Astrocyte (in vitro differentiated cells and primary cell): Measurements from ENCODE around the gene AUTS2. TPM values are rescaled to one million over a fixed set of nuclear protein-coding genes. Genes with fewer than 3 reads are reported as not detected.

ENCODE experiments used
- DNase-seq: peaks from one replicate; pipeline ENCODE4 v3.0.0-alpha.2; 2010; ENCODE audit warnings: low read depth
- FAIRE-seq: peaks from 2 replicates; lab custom pipeline; 2011; peaks lifted over from hg19 to GRCh38; lab: Jason Lieb, UNC
- H2AFZ ChIP-seq: 2 replicates; pipeline ENCODE4 v1.6.0; 2012; ENCODE audit warnings: low read depth, low read length, inconsistent platforms
- H3K27ac ChIP-seq: 2 replicates; pipeline ENCODE4 v1.5.1; 2011; ENCODE audit warnings: low read depth, low read length, inconsistent platforms
- H3K27me3 ChIP-seq: 2 replicates; pipeline ENCODE4 v1.6.0; 2011; ENCODE audit warnings: low read length, inconsistent platforms; ENCODE audit not compliant: insufficient read depth
- H3K36me3 ChIP-seq: 2 replicates; pipeline ENCODE4 v1.5.1; 2011; ENCODE audit warnings: low read length, inconsistent platforms; ENCODE audit not compliant: insufficient read depth
- H3K4me1 ChIP-seq: 2 replicates; pipeline ENCODE4 v1.5.1; 2011; ENCODE audit warnings: low read length, inconsistent platforms; ENCODE audit not compliant: insufficient read depth
- H3K4me2 ChIP-seq: 2 replicates; pipeline ENCODE4 v1.6.0; 2012; ENCODE audit warnings: low read length, inconsistent platforms
- H3K4me3 ChIP-seq: 2 replicates; pipeline ENCODE4 v1.5.1; 2011; ENCODE audit warnings: low read depth, mild to moderate bottlenecking, low read length, inconsistent platforms; ENCODE audit not compliant: insufficient read depth
- H3K79me2 ChIP-seq: 2 replicates; pipeline ENCODE4 v1.6.0; 2012; ENCODE audit warnings: mild to moderate bottlenecking, low read length, inconsistent platforms; ENCODE audit not compliant: insufficient read depth
- H3K9ac ChIP-seq: 2 replicates; pipeline ENCODE4 v1.6.0; 2012; ENCODE audit warnings: mild to moderate bottlenecking, low read length, inconsistent platforms
- H3K9me3 ChIP-seq: 2 replicates; pipeline ENCODE4 v1.5.1; 2012; ENCODE audit warnings: low read depth, mild to moderate bottlenecking, low read length, inconsistent platforms; ENCODE audit not compliant: insufficient read depth
- H4K20me1 ChIP-seq: 2 replicates; pipeline ENCODE4 v1.6.0; 2012; ENCODE audit warnings: low read length, inconsistent platforms; ENCODE audit not compliant: insufficient read depth
- H3K27ac Mint-ChIP-seq: one replicate; pipeline ENCODE4 v1.8.0; 2021; ENCODE audit warnings: mild to moderate bottlenecking, mixed read lengths; ENCODE audit not compliant: unreplicated experiment
- H3K27me3 Mint-ChIP-seq: one replicate; pipeline ENCODE4 v1.8.0; 2021; ENCODE audit warnings: low read depth, mixed read lengths; ENCODE audit not compliant: unreplicated experiment
- H3K36me3 Mint-ChIP-seq: one replicate; pipeline ENCODE4 v1.8.0; 2021; ENCODE audit warnings: low read depth, mixed read lengths; ENCODE audit not compliant: unreplicated experiment
- H3K4me1 Mint-ChIP-seq: one replicate; pipeline ENCODE4 v1.8.0; 2021; ENCODE audit warnings: low read depth, mixed read lengths; ENCODE audit not compliant: unreplicated experiment
- H3K4me3 Mint-ChIP-seq: one replicate; pipeline ENCODE4 v1.8.0; 2021; ENCODE audit warnings: mild to moderate bottlenecking, moderate library complexity, mixed read lengths; ENCODE audit not compliant: unreplicated experiment
- H3K9me3 Mint-ChIP-seq: one replicate; pipeline ENCODE4 v1.8.0; 2021; ENCODE audit warnings: mild to moderate bottlenecking, mixed read lengths; ENCODE audit not compliant: unreplicated experiment
- CTCF ChIP-seq: IDR thresholded peaks from 2 replicates; pipeline ENCODE4 v1.5.1; 2011; ENCODE audit warnings: low read depth, mild to moderate bottlenecking, inconsistent platforms, low read length, moderate library complexity; ENCODE audit not compliant: insufficient read depth
- EZH2 ChIP-seq: IDR thresholded peaks from 2 replicates; pipeline ENCODE4 v1.6.1; 2012; ENCODE audit warnings: mild to moderate bottlenecking, low read length, inconsistent platforms; ENCODE audit not compliant: insufficient read depth
- total RNA-seq: library from RNA; stranded (reverse); gene quantifications from 2 replicates; pipeline ENCODE4 v1.2.1, GENCODE V29; 2021

Gene AUTS2
- total RNA-seq, 1 donor from 2014 or later, result 73.2 TPM

DNA sequence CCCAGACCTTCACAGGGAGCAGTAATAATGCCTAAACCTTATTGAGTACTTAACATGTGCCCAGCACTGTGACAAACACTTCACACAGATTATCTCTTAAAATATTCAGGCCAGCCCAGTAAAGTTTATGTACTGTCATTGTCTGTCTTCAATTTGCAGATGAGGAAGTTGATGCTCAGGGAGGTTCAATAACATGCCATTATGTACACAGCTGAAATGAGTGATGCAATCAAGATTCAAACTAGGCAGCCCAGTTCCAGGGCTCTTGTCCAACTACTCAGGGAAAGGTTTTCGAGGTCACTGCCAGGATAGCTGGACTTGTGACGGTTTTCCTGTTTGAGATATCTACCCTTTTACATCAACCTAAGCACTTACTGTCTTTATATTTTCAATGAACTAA, 56.1 kb downstream of the AUTS2 start:
- Histone ChIP-seq H3K79me2 (peaks cover 42% of the 10 kb centered on the region), H3K4me3 (no peak overlapping the region), H4K20me1 (peaks cover 79% of the 10 kb centered on the region), H2AFZ (no peak overlapping the region), H3K36me3 (no peaks in the 10 kb centered on the region), H3K27me3 (no peaks in the 10 kb centered on the region), H3K9me3 (no peaks in the 10 kb centered on the region), H3K4me1 (peaks cover 7% of the 10 kb centered on the region), H3K4me2 (no peak overlapping the region), H3K9ac (no peak overlapping the region), H3K27ac (no peak overlapping the region)
- Mint-ChIP-seq H3K27ac (peak overlapping the region; percentile 28), H3K4me3 (no peak overlapping the region), H3K27me3 (no peaks in the 10 kb centered on the region), H3K9me3 (no peaks in the 10 kb centered on the region), H3K4me1 (peaks cover 35% of the 10 kb centered on the region), H3K36me3 (no peaks in the 10 kb centered on the region)
- DNase-seq (no peak), FAIRE-seq (no peak)
- TF ChIP-seq EZH2 (no peak), CTCF (no peak)

DNA sequence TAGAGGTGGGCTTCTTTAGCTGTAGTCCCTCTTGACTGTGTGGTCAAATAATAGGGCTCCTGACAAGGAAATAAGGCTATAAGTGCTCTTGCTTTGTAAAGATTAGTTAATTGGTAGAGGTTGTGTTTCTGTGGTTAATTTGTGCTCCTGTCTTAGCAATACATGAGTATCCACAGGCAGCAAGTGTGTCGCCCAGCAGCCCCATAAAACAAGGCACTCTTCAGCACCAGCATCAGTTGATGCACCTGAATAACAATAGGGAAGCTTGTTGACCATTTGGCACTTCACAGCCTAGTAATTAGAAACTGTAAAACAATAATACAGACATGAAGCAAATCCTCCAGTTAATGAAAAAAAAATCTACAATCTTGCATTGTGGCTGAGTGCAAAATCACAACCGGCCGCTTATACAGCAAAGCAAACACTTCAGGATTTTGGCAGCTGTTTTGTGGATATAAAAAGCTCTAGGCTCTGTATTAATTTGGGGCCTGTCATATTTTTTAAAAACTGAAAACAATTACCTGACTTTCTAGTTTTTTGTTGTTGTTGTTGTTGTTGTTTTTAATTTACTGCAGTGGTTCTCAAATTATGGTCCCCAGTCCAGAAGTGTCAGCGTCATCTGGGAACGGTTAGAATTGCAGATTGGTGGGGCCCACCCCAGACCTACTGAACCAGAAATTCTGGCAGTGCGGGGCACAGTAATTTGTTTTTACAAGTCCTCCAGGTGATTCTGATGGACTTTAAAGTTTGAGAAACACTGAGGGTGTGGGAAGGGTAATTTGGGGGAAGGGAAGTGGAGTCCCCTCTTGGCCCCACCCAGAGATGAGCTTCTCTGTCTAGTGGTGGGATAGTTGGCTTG, 56.8 kb downstream of the AUTS2 start:
- no peak overlapping the region for H3K4me2 ChIP-seq
- peaks cover 39% of the 10 kb centered on the region for H3K4me1 Mint-ChIP-seq

More for the DNA sequence above, 56.8 kb downstream of the AUTS2 start:
- no peaks in the 10 kb centered on the region for H3K36me3 Mint-ChIP-seq
- TF ChIP-seq EZH2 (no peak), CTCF (no peak)
- Histone ChIP-seq H3K9ac (no peak overlapping the region), H3K27ac (no peak overlapping the region), H3K9me3 (no peaks in the 10 kb centered on the region), H3K79me2 (peaks cover 42% of the 10 kb centered on the region), H3K36me3 (no peaks in the 10 kb centered on the region), H2AFZ (no peak overlapping the region), H3K4me3 (no peak overlapping the region), H4K20me1 (peaks cover 80% of the 10 kb centered on the region), H3K4me1 (peaks cover 7% of the 10 kb centered on the region), H3K27me3 (no peaks in the 10 kb centered on the region)
- H3K9me3 Mint-ChIP-seq, result no peaks in the 10 kb centered on the region
- H3K27me3 Mint-ChIP-seq, result no peaks in the 10 kb centered on the region
- DNase-seq (no peak), FAIRE-seq (no peak)
- no peak overlapping the region for H3K27ac Mint-ChIP-seq
- H3K4me3 Mint-ChIP-seq, result no peak overlapping the region
